ENCODE data around the gene SORCS2.

- TF ChIP-seq POLR2AphosphoS5 (IDR thresholded peaks at IDR 0.05; ENCODE audit: borderline replicate concordance, low read depth, low read length), result no peak
- TF ChIP-seq EZH2 (IDR thresholded peaks at IDR 0.05), result no peak
Observed at GRCh38 chr4:7788694-7789425, 596.5 kb downstream of the SORCS2 start.

All from SK-N-MC (cell line).